Activated naive CD4-positive, alpha-beta T cell treated with anti-CD3 and anti-CD28 coated beads, Interleukin-2, amount 50 U/mL, for 72 hours (primary cell): ENCODE data around the gene TOMM22. TPM values are rescaled to one million over a fixed set of nuclear protein-coding genes. Genes with fewer than 3 reads are reported as not detected.

Experiments
- ATAC-seq, 2 donors: fragments of 150-1000 bp; cut with Tn5 transposase; 2 replicates each; pipeline ENCODE4 v1.10.0; 2021; ENCODE audit warnings: mild to moderate bottlenecking in 2 of 2, moderate library complexity in 2 of 2
- DNase-seq, 2 donors: peaks; one replicate each; pipeline ENCODE4 v3.0.0; 2021 to 2022; ENCODE audit warnings: low spot score in 2 of 2
- H3K27ac Mint-ChIP-seq, 2 donors: one replicate each; pipeline ENCODE4 v1.8.0; 2022; ENCODE audit warnings: mild to moderate bottlenecking in 2 of 2, mixed read lengths in 2 of 2
- H3K36me3 Mint-ChIP-seq, 2 donors: one replicate each; pipeline ENCODE4 v1.8.0; 2022; ENCODE audit warnings: mixed read lengths in 2 of 2
- H3K9me3 Mint-ChIP-seq, 2 donors: one replicate each; pipeline ENCODE4 v1.8.0; 2022; ENCODE audit warnings: mixed read lengths in 2 of 2
- total RNA-seq, 2 donors: library from RNA; stranded (reverse); gene quantifications; one replicate each; pipeline ENCODE4 v1.2.3, GENCODE V29; 2022

Gene TOMM22
- total RNA-seq, 2 donors from 2014 or later, result 116 to 120 TPM

DNA sequence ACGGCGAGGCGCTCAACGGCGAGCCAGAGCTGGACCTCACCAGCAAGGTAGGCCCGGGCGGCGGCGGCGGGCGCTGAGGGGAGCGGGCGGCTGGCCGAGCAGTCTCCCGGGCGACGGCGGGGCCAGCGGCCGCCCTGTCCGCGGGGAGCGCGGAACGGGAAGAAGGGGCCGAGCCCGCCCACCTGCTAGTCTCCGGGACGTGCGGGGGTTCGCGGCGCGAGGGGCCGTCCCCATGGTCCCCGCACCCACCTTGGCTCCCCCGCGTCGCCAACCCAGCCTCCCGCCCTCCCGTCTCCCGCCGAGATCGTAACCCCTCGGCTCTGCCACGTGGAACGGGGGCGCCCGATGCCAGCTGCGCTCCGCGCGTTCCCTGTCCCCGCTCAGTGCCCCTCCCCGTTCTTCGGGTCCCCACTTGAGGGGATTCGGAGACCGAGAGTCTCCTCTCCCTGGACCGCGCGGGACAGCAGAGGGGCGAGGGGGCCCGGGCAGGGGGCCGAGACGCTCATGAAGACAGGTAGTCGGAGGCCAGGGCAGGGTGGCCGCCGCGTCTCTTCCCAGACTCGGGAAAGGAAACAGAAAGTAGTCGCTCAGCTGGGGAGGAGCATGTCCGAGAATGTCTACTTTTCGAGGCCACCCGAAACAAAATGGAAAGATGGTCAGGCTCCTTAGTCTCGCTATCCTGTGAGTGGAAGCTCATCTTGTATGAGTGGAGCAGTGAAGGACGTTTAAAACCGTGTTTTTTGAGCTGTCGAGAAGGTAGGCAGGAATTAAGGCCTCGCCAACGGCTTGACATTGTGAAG is 24.5 kb downstream of the TOMM22 start:
- peak; percentile 29 to 68 for DNase-seq
- no peak for ATAC-seq
- H3K9me3 Mint-ChIP-seq, result no peaks in the 10 kb centered on the region
- peaks cover 23 to 39% of the 10 kb centered on the region in 2 donors for H3K36me3 Mint-ChIP-seq
- H3K27ac Mint-ChIP-seq, result peak overlapping the region; percentile 93 to 95

DNA sequence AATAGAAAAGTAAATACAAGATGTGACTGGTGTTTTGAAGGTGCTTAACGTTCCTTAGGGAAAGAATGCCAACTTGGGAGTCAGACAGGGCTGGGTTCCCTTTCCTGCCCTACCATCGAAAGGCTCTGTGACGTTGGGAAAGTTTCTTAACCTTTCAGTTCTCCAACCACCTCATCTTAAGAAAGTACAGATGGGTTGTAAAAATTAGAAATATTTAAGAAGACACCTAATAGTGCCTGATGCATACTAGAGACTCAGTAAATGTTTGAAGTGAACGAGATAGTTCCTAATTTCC is 25.1 kb downstream of the TOMM22 start:
- ATAC-seq, result no peak
- Mint-ChIP-seq H3K9me3 (no peaks in the 10 kb centered on the region), H3K27ac (peak overlapping the region; percentile 93 to 95), H3K36me3 (peaks cover 23 to 41% of the 10 kb centered on the region in 2 donors)
- DNase-seq, result no peak

DNA sequence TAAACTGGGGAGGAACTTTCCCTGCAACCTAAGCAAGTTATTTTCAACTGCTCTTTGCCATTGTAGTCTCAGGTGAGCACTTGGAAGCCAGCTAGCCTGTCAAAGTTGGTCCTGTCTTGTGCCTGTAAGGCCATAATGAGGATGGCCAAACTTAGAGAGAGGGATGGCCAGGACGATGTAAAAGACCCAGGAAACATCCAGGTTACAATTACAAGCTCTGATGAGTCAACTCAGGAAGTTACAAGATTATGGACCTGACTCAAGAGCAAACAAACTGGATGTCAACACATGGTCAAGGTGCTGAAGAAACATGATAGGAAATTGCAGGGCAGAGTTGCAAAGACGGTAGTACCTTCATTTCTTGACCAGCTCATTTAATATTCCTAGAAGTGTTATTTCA is 25.6 kb downstream of the TOMM22 start:
- Mint-ChIP-seq H3K36me3 (peaks cover 23 to 41% of the 10 kb centered on the region in 2 donors), H3K27ac (peak overlapping the region; percentile 46 to 93), H3K9me3 (no peaks in the 10 kb centered on the region)
- DNase-seq (no peak), ATAC-seq (no peak)

DNA sequence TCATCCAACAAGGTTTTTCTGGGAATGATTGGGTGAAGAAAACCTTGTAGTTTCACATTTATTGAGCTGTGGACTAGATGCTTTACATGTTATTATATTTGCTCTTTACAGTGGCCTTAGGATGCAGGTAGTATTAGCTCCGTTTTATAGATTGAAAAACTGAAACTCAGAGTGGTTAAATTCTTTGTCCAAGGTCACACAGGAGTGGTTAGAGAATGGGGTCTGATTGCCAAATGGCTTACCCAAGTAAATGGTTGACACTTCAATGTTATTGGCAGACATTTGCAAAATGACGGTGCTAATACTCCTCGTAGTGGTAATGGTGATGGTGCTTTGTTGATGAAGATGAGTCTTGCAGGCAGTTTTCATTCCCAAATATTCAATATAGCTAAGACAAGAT is 26.2 kb downstream of the TOMM22 start:
- Mint-ChIP-seq H3K27ac (peak overlapping the region in 1 of 2 donors; percentile 93), H3K36me3 (peaks cover 23 to 41% of the 10 kb centered on the region in 2 donors), H3K9me3 (no peaks in the 10 kb centered on the region)
- ATAC-seq, result no peak
- no peak for DNase-seq

DNA sequence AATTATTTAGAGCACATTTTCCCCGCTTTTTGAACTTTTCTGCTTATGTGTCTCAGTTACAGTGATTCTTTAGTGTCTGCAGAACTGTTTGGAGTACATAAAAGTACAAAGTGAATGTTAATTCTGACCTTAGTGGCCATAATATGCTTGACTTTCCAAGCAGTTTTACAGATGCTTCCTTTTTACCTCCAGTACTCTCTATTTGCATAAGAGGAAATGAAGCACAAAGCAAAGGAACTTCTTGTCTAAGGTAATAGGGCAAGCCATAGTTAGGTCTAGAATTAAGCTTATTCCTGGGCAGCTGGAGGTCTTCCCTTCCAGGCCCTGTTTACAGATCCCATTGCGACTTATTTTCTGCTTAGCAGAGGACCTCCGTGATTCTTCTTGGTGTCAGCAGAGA is 27.5 kb downstream of the TOMM22 start:
- peaks cover 23 to 41% of the 10 kb centered on the region in 2 donors for H3K36me3 Mint-ChIP-seq
- DNase-seq, result no peak
- H3K27ac Mint-ChIP-seq, result no peak overlapping the region
- no peaks in the 10 kb centered on the region for H3K9me3 Mint-ChIP-seq
- ATAC-seq, result no peak

DNA sequence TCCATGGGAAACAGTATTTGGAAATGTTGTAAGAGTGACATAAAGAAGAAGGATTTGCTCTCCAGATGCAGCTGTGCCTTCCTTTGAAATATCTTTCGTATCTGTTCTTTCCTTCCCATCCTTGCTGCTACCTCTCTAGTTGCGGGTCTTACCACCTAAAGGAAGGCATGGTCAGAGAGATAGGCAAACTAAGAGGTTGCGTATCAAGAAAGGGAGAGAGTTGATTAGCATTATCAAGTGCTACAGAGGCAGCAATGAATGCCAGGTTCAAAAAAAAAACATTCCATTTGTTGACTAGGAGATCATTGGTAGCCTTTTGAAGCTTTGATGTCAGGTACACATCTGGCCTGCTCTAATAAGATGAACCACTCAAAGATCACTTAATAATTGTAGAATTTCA is 28.6 kb downstream of the TOMM22 start:
- no peaks in the 10 kb centered on the region for H3K9me3 Mint-ChIP-seq
- peaks cover 23 to 41% of the 10 kb centered on the region in 2 donors for H3K36me3 Mint-ChIP-seq
- ATAC-seq, result no peak
- DNase-seq, result no peak
- H3K27ac Mint-ChIP-seq, result no peak overlapping the region

DNA sequence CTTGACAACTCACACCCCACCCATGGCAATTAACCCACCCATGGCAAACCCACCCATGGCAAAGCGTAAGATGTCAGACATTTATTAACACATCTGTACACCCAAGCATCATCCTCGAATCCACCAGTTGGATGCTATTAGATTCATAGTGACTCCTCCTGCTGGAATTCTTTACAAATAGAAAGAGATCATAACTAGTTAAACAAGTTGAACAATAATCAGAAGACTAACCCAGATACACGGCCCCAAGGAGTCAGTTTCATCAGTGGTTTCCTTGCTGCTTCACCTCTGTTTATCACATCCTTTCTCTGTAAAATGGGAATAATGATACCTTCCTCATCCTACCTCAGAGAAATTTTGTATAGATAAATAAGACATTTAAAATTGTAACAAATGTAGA is 29.1 kb downstream of the TOMM22 start:
- H3K27ac Mint-ChIP-seq, result no peak overlapping the region
- DNase-seq, result no peak

DNA sequence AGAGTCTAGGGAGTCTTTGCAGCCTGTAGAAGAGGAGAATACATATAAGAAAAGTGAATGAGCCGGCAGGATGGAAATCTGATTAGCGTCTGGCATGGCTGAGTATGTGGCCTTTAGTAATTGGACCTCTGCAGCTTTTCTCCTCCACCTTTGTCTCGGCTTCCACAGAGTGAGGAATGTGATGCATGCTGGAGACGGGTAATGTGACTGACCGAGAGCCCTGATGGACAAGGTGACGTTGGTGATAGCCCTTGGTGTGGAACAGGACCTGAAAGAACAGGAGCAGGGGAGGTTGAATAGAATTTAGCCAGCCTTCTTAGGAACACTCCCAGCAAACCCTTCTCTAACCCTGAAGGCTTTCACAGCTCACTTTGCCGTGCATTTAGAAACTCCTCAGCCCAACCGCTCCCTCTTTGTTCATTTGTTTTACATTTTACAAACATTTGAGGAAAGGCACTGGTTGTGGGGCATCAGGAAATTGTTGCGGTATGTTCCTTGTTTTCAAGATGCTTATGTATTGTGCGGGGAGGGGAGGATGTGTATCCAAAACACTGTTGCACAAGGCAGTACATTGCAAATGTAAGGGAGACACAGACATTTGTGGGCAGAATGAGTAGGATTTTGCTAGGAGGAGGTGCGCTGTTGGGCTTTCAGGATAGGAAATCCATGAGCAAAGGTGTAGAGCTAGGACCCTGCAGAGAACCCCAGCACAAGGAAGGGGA is 30.9 kb downstream of the TOMM22 start:
- Mint-ChIP-seq H3K9me3 (no peaks in the 10 kb centered on the region), H3K27ac (peak overlapping the region; percentile 57 to 85), H3K36me3 (peaks cover 10 to 37% of the 10 kb centered on the region in 2 donors)
- DNase-seq (no peak), ATAC-seq (no peak)

More for the DNA sequence above, 29.1 kb downstream of the TOMM22 start:
- no peak for ATAC-seq
- Mint-ChIP-seq H3K36me3 (peaks cover 23 to 41% of the 10 kb centered on the region in 2 donors), H3K9me3 (no peaks in the 10 kb centered on the region)

DNA sequence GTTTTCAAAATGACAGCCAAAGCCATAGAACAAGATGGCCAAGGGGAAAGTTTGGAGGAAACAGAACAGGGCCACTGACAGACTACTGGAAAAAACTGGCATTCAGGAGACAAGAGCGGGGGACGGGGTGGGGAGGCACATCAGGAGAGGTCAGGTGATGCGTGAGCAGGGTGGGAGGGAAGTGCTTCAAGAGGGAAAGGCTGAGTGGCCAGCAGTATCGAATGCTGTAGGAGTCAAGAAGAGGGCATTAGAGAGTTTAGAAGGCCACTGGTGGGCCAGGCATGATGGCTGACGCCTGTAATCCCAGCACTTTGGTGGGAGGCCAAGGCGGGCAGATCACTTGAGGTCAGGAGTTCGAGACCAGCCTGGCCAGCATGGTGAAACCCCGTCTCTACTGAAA is 32.2 kb downstream of the TOMM22 start:
- no peak for DNase-seq
- peak overlapping the region; percentile 25 to 57 for H3K27ac Mint-ChIP-seq
- no peak for ATAC-seq
- no peaks in the 10 kb centered on the region for H3K9me3 Mint-ChIP-seq
- H3K36me3 Mint-ChIP-seq, result peaks cover 0 to 28% of the 10 kb centered on the region in 2 donors

DNA sequence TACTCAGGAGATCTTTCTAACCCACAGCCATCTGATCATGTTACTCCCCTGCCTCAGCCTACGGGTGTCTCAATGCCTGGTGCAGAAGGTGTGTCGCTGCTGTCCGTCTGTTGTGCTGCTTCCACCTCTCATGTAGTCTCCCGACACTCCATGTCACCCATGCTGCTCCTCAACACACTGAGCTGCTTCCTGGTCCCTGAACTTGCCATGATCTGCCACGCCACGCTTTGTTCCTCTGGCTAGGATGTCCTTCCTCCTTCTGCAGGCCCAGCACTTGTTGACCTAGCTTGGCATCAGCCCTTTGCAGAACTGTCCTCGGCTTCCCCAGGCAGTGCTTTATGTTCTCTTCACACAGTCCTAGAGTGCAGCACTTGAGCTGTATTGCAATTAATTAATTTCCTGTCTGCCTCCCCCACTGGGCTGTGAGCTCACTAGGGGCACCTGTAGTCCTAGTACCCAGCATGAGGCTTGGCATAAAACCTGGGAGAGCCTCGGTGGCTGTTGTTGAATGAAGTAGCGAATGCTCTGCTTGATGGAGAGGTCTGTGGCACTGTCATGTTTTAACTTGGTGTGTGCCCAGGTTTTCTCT is 33.5 kb downstream of the TOMM22 start:
- H3K9me3 Mint-ChIP-seq, result no peaks in the 10 kb centered on the region
- no peak for ATAC-seq
- no peak for DNase-seq
- peak overlapping the region; percentile 38 to 75 for H3K27ac Mint-ChIP-seq
- H3K36me3 Mint-ChIP-seq, result peaks cover 0 to 22% of the 10 kb centered on the region in 2 donors

DNA sequence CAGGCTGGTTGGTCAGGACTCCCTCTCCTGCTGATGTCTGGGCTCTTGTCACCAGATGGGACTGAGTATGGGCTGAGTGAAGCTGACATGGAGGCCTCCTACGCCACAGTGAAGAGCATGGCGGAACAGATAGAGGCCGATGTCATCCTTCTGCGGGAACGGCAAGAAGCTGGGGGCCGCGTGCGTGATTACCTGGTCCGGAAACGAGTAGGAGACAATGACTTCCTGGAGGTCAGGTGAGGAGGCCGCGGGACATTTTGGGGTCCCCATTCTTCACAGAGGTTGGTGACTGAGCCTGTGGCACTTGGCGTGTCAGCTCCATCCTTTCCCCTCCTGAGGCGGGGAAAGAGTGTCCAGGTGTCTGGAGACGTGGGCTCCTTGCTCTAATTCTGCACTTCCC is 34.1 kb downstream of the TOMM22 start:
- Mint-ChIP-seq H3K27ac (peak overlapping the region; percentile 75 to 81), H3K36me3 (peaks cover 0 to 16% of the 10 kb centered on the region in 2 donors), H3K9me3 (no peaks in the 10 kb centered on the region)
- no peak for DNase-seq
- ATAC-seq, result no peak

DNA sequence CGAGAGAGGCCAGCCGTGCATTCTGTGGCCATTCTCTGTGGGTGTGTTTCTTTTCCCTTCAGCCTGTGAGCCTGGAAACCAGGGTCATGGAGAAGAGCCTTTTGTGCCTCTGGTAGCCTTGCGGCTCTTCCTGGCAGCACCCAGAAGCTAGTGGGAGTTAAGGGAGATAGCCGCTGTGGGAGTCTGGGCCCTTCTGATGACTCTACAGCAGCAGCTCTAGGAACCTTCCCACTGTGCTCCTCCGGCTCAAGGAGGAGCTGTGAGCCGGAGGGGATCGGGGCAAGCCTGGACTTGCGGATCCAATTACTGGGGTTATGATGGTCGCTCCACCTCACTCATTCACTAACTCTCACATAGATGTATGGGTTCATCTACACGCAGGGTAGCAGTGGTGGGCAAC is 34.5 kb downstream of the TOMM22 start:
- Mint-ChIP-seq H3K9me3 (no peaks in the 10 kb centered on the region), H3K27ac (peak overlapping the region; percentile 39 to 75), H3K36me3 (peaks cover under 1 to 12% of the 10 kb centered on the region in 2 donors)
- DNase-seq (no peak), ATAC-seq (no peak)

DNA sequence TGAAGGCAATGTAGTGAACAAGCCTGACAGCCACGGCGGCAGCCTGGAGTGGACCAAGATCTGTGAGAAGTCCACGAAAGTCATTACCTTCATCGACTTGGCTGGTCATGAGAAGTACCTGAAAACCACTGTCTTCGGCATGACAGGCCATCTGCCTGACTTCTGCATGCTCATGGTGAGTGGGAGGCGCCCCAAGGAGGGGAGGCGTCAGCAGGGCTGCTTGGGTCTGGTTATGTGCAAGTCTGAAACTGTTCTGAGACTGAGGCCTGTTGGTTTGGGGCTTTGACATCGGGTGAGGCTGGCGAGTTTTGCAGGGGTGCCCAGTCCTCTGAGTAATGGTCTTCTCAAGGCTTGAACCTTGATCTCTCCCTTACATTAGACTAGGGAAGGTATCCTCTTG is 35.1 kb downstream of the TOMM22 start:
- ATAC-seq (no peak), DNase-seq (no peak)
- no peaks in the 10 kb centered on the region for H3K9me3 Mint-ChIP-seq
- peak overlapping the region in 1 of 2 donors; percentile 75 for H3K27ac Mint-ChIP-seq
- H3K36me3 Mint-ChIP-seq, result peaks cover 6 to 15% of the 10 kb centered on the region in 2 donors

DNA sequence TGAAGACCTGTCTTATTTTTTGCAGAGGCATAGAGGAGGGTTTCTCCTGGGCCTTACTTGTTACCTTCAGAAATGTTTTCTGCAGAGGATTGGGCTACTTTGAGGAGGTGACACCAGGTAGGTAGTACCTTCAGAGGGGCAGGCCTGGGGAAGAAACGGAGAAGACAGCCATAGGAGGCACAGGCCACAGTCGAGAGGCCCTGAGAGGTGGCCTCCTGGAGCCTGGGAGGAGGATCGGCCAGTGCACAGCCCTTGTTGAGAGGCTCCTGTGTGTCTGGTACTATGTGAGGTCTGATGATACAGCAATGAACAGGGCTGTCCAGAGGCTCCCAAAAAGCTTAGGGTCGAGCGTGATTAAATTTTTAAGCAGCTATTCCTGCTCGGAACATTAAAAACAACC is 35.5 kb downstream of the TOMM22 start:
- H3K9me3 Mint-ChIP-seq, result no peaks in the 10 kb centered on the region
- H3K27ac Mint-ChIP-seq, result peak overlapping the region; percentile 75 to 90
- H3K36me3 Mint-ChIP-seq, result peaks cover 6 to 15% of the 10 kb centered on the region in 2 donors
- ATAC-seq (no peak), DNase-seq (no peak)

DNA sequence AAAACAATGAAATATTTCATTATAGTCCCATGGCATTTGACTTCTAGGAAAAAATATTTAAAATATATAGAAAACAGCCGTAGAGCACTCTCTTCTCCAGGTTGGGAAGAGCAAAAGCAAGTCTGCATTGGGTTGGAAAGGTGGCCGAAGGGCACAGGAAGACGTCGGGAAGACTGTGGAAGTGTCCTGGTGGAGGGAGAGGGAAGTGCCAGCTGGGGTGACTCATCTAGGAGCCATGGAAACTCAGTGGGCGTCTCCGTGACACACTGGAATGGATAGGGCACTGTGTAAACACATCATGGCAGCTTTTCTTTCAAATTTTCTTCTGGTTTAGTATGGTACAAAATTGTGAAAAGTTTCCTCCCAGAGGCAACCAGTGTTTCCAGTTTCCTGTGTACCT is 36.7 kb downstream of the TOMM22 start:
- Mint-ChIP-seq H3K27ac (peak overlapping the region in 1 of 2 donors; percentile 32), H3K36me3 (peaks cover 6 to 15% of the 10 kb centered on the region in 2 donors), H3K9me3 (no peaks in the 10 kb centered on the region)
- DNase-seq (no peak), ATAC-seq (peak in 1 of 2 donors; percentile 69)

DNA sequence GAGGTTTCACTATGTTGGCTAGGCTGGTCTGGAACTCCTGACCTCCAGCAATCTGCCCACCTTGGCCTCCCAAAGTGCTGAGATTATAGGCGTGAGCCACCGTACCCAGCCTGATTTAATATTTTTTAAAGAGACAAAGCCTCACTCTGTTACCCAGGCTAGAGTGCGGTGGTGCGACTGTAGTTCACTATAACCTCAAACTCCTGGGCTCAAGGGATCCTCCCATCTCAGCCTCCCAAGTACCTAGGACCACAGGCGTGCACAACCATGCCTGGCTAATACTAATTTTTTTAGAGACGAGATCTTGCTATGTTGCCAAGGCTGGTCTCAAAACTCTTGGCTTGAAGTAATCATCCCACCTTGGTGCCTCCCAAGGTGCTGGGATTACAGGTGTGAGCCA is 37.4 kb downstream of the TOMM22 start:
- no peak for ATAC-seq
- peaks cover 8 to 18% of the 10 kb centered on the region in 2 donors for H3K36me3 Mint-ChIP-seq

DNA sequence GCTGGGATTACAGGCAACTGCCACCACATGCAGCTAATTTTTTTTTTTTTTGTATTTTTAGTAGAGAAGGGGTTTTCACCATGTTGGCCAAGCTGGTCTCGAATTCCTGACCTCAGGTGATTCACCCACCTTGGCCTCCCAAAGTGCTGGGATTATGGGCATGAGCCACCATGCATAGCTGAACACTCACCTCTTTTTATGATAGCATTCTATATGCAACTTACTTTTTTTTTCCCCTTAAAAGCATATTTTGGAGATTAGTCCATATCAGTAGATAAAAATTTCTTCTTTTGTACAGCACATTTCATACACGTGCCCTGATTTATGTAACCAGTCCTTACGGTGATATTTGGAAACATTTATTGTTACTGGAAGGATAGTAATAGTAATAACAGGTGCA is 38.6 kb downstream of the TOMM22 start:
- no peak for DNase-seq
- ATAC-seq, result no peak
- Mint-ChIP-seq H3K9me3 (no peaks in the 10 kb centered on the region), H3K36me3 (peaks cover 14 to 25% of the 10 kb centered on the region in 2 donors), H3K27ac (no peak overlapping the region)

More for the DNA sequence above, 37.4 kb downstream of the TOMM22 start:
- no peaks in the 10 kb centered on the region for H3K9me3 Mint-ChIP-seq
- H3K27ac Mint-ChIP-seq, result no peak overlapping the region
- DNase-seq, result no peak
